Skin epidermis (tissue), 12 donors: ENCODE measurements around the gene MYO7B.
A peak's percentile ranks its signal among the peaks of the same experiment; 100 is the strongest.

Experiments
- H3K27ac ChIP-seq, 21 experiments: fragments of 200-600 bp; sonication (generic) in 11 of 21; one replicate each; pipeline ENCODE4 v1.5.0; 2020; ENCODE audit warnings: mild to moderate bottlenecking in 3 of 21, inconsistent platforms in 2 of 21, moderate library complexity in 2 of 21
- H3K4me3 ChIP-seq, 7 experiments: fragments of 200-600 bp; sonication (generic) in 2 of 7; one replicate each; pipeline ENCODE4 v1.5.0; 2020; ENCODE audit warnings: inconsistent platforms in 2 of 7, mild to moderate bottlenecking in 2 of 7, moderate library complexity in 1 of 7

The MYO7B gene

GRCh38 chr2:127545796-127546195, 10.3 kb downstream of the MYO7B start:
- no peak overlapping the region for H3K27ac ChIP-seq
- H3K4me3 ChIP-seq: no peak overlapping the region

- no peak overlapping the region for H3K27ac ChIP-seq
- no peak overlapping the region for H3K4me3 ChIP-seq
Observed at GRCh38 chr2:127546797-127547196, 11.3 kb downstream of the MYO7B start.

GRCh38 chr2:127551221-127551930, 15.9 kb downstream of the MYO7B start:
- Histone ChIP-seq H3K27ac (no peak overlapping the region), H3K4me3 (no peak overlapping the region)

GRCh38 chr2:127552336-127552735, 16.9 kb downstream of the MYO7B start:
- Histone ChIP-seq H3K4me3 (no peak overlapping the region), H3K27ac (no peak overlapping the region)

- Histone ChIP-seq H3K27ac (no peak overlapping the region), H3K4me3 (no peak overlapping the region)
Observed at GRCh38 chr2:127552846-127553245, 17.4 kb downstream of the MYO7B start.

- Histone ChIP-seq H3K27ac (no peak overlapping the region), H3K4me3 (no peak overlapping the region)
Observed at GRCh38 chr2:127558911-127559310, 23.4 kb downstream of the MYO7B start.

- H3K27ac ChIP-seq: no peak overlapping the region
- no peak overlapping the region for H3K4me3 ChIP-seq
Observed at GRCh38 chr2:127559454-127559853, 24.0 kb downstream of the MYO7B start.

GRCh38 chr2:127560201-127560930, 24.9 kb downstream of the MYO7B start:
- no peak overlapping the region for H3K4me3 ChIP-seq
- H3K27ac ChIP-seq: no peak overlapping the region

- Histone ChIP-seq H3K27ac (no peak overlapping the region), H3K4me3 (no peak overlapping the region)
Observed at GRCh38 chr2:127560931-127561280, 25.4 kb downstream of the MYO7B start.

GRCh38 chr2:127561371-127561770, 25.9 kb downstream of the MYO7B start:
- H3K27ac ChIP-seq: no peak overlapping the region
- H3K4me3 ChIP-seq: no peak overlapping the region

GRCh38 chr2:127562936-127563335, 27.5 kb downstream of the MYO7B start:
- Histone ChIP-seq H3K27ac (no peak overlapping the region), H3K4me3 (no peak overlapping the region)

- no peak overlapping the region for H3K4me3 ChIP-seq
- peak overlapping the region in 1 of 21 experiments; percentile 23 for H3K27ac ChIP-seq
Observed at GRCh38 chr2:127563458-127564428, 28.3 kb downstream of the MYO7B start.

GRCh38 chr2:127564429-127565260, 29.2 kb downstream of the MYO7B start:
- no peak overlapping the region for H3K4me3 ChIP-seq
- peak overlapping the region in 1 of 21 experiments; percentile 23 for H3K27ac ChIP-seq

- no peak overlapping the region for H3K27ac ChIP-seq
- no peak overlapping the region for H3K4me3 ChIP-seq
Observed at GRCh38 chr2:127565261-127566138, 30.0 kb downstream of the MYO7B start.

GRCh38 chr2:127566139-127566417, 30.6 kb downstream of the MYO7B start:
- H3K27ac ChIP-seq: no peak overlapping the region
- no peak overlapping the region for H3K4me3 ChIP-seq

- Histone ChIP-seq H3K27ac (no peak overlapping the region), H3K4me3 (no peak overlapping the region)
Observed at GRCh38 chr2:127566576-127566975, 31.1 kb downstream of the MYO7B start.

- Histone ChIP-seq H3K27ac (no peak overlapping the region), H3K4me3 (no peak overlapping the region)
Observed at GRCh38 chr2:127567351-127567854, 31.9 kb downstream of the MYO7B start.

- no peak overlapping the region for H3K27ac ChIP-seq
Observed at GRCh38 chr2:127568128-127568527, 32.6 kb downstream of the MYO7B start.

GRCh38 chr2:127569666-127570065, 34.2 kb downstream of the MYO7B start:
- no peak overlapping the region for H3K4me3 ChIP-seq
- H3K27ac ChIP-seq: no peak overlapping the region

More at GRCh38 chr2:127568128-127568527, 32.6 kb downstream of the MYO7B start:
- no peak overlapping the region for H3K4me3 ChIP-seq
